Smooth muscle cell (in vitro differentiated cells): Measurements from ENCODE around the gene SMIM1. TPM values are rescaled to one million over a fixed set of nuclear protein-coding genes. Genes with fewer than 3 reads are reported as not detected.

ENCODE experiments used
- DNase-seq: peaks from one replicate; lab custom pipeline; 2025; ENCODE audit not compliant: unreplicated experiment; lab: John Stamatoyannopoulos, UW
- H2AFZ ChIP-seq: fragments of 200-600 bp; sonication (generic); 2 replicates; pipeline ENCODE4 v1.6.0; 2016; ENCODE audit warnings: antibody characterized with exemption, low read depth, mild to moderate bottlenecking
- H3F3A ChIP-seq: fragments of 200-600 bp; sonication (generic); 2 replicates; pipeline ENCODE4 v1.6.0; 2017; ENCODE audit warnings: antibody characterized with exemption, low read depth
- H3K27ac ChIP-seq: fragments of 200-600 bp; sonication (generic); 2 replicates; pipeline ENCODE4 v1.5.1; 2016; ENCODE audit warnings: low read depth, mild to moderate bottlenecking
- H3K27me3 ChIP-seq: fragments of 200-600 bp; sonication (generic); 2 replicates; pipeline ENCODE4 v1.6.1; 2016; ENCODE audit warnings: low read depth, mild to moderate bottlenecking
- H3K36me3 ChIP-seq: fragments of 200-600 bp; sonication (generic); 2 replicates; pipeline ENCODE4 v1.5.1; 2016; ENCODE audit warnings: low read depth
- H3K4me1 ChIP-seq: fragments of 200-600 bp; sonication (generic); 2 replicates; pipeline ENCODE4 v1.5.1; 2016; ENCODE audit warnings: low read depth
- H3K4me2 ChIP-seq: fragments of 200-600 bp; sonication (generic); 2 replicates; pipeline ENCODE4 v1.6.0; 2016; ENCODE audit warnings: mild to moderate bottlenecking
- H3K4me3 ChIP-seq: fragments of 200-600 bp; sonication (generic); 2 replicates; pipeline ENCODE4 v1.5.1; 2016; ENCODE audit warnings: mild to moderate bottlenecking
- H3K79me2 ChIP-seq: fragments of 200-600 bp; sonication (generic); 2 replicates; pipeline ENCODE4 v1.6.0; 2016; ENCODE audit warnings: low read depth, mild to moderate bottlenecking
- H3K9ac ChIP-seq: fragments of 200-600 bp; sonication (generic); 2 replicates; pipeline ENCODE4 v1.6.0; 2016; ENCODE audit warnings: low read depth
- H3K9me3 ChIP-seq: fragments of 200-600 bp; sonication (generic); replicated peaks from 2 replicates; pipeline ENCODE4 v1.5.1; 2016; ENCODE audit warnings: low read depth
- H4K20me1 ChIP-seq: fragments of 200-600 bp; sonication (generic); 2 replicates; pipeline ENCODE4 v1.6.0; 2016; ENCODE audit warnings: low read depth
- CTCF ChIP-seq: fragments of 200-600 bp; sonication (generic); IDR thresholded peaks from 2 replicates; pipeline ENCODE4 v1.5.1; 2017; ENCODE audit warnings: borderline replicate concordance, mild to moderate bottlenecking, antibody characterized with exemption; ENCODE audit not compliant: insufficient read depth, poor library complexity, severe bottlenecking
- WGBS: methylation state at CpG from one replicate; pipeline ENCODE4 v1.1.7; 2016; ENCODE audit warnings: low lambda C conversion rate; 5-methylcytosine and 5-hydroxymethylcytosine counted together
- polyA plus RNA-seq: library from polyadenylated mRNA; unstranded; fragments of >200 nt; fragmentation: Nextera tagmentation; extraction: Ambion mirVana; gene quantifications from 2 replicates; pipeline ENCODE4 v1.2.1, GENCODE V29; 2016
- total RNA-seq: library from RNA; depleted of rRNA; stranded (reverse); fragments of >200 nt; gene quantifications from 2 replicates; pipeline ENCODE4 v1.2.3, GENCODE V29; 2014

Gene SMIM1
- total and polyA plus RNA-seq, 2 experiments from 2014 or later = 1.3 to 14.9 TPM

- TF ChIP-seq CTCF = no peak
- no peak overlapping the region for H3K4me2 ChIP-seq
- H3K27me3 ChIP-seq = no peaks in the 10 kb centered on the region
- DNase-seq = no peak
- H3K9ac ChIP-seq = no peak overlapping the region
- 75% methylated on average over 10 of the region's 10 CpGs for WGBS
- no peaks in the 10 kb centered on the region for H3K36me3 ChIP-seq
- H3K4me3 ChIP-seq = no peak overlapping the region
- H2AFZ ChIP-seq = no peak overlapping the region
- no peaks in the 10 kb centered on the region for H3F3A ChIP-seq
- no peak overlapping the region for H3K27ac ChIP-seq
- H4K20me1 ChIP-seq = no peaks in the 10 kb centered on the region
- H3K9me3 ChIP-seq = no peaks in the 10 kb centered on the region
- no peaks in the 10 kb centered on the region for H3K4me1 ChIP-seq
- H3K79me2 ChIP-seq = no peaks in the 10 kb centered on the region
Measured at GRCh38 chr1:3819771-3820200, 47.2 kb downstream of the SMIM1 start.

GRCh38 chr1:3820316-3820715 is 47.8 kb downstream of the SMIM1 start:
- no peaks in the 10 kb centered on the region for H4K20me1 ChIP-seq
- H3K9me3 ChIP-seq = no peaks in the 10 kb centered on the region
- no peak overlapping the region for H3K9ac ChIP-seq
- no peak overlapping the region for H2AFZ ChIP-seq
- H3K4me2 ChIP-seq = no peak overlapping the region
- no peak for TF ChIP-seq CTCF
- no peak overlapping the region for H3K27ac ChIP-seq
- H3K27me3 ChIP-seq = no peaks in the 10 kb centered on the region
- DNase-seq = no peak
- WGBS = 89% methylated on average over 8 of the region's 8 CpGs
- H3K79me2 ChIP-seq = no peaks in the 10 kb centered on the region
- no peaks in the 10 kb centered on the region for H3K36me3 ChIP-seq
- H3K4me1 ChIP-seq = no peaks in the 10 kb centered on the region
- H3F3A ChIP-seq = no peaks in the 10 kb centered on the region
- H3K4me3 ChIP-seq = no peak overlapping the region

GRCh38 chr1:3821004-3821403 is 48.5 kb downstream of the SMIM1 start:
- no peaks in the 10 kb centered on the region for H3K9me3 ChIP-seq
- no peak overlapping the region for H3K4me2 ChIP-seq
- no peaks in the 10 kb centered on the region for H3K36me3 ChIP-seq
- DNase-seq = no peak
- H3K27ac ChIP-seq = no peak overlapping the region
- H3K4me3 ChIP-seq = no peak overlapping the region
- no peaks in the 10 kb centered on the region for H3K4me1 ChIP-seq
- TF ChIP-seq CTCF = no peak
- no peaks in the 10 kb centered on the region for H3K79me2 ChIP-seq
- no peaks in the 10 kb centered on the region for H4K20me1 ChIP-seq
- 94% methylated on average over 6 of the region's 6 CpGs for WGBS
- H3F3A ChIP-seq = no peaks in the 10 kb centered on the region
- H2AFZ ChIP-seq = no peak overlapping the region
- H3K27me3 ChIP-seq = no peaks in the 10 kb centered on the region
- H3K9ac ChIP-seq = no peak overlapping the region

- TF ChIP-seq CTCF = no peak
- H3K9ac ChIP-seq = no peak overlapping the region
- no peaks in the 10 kb centered on the region for H4K20me1 ChIP-seq
- no peaks in the 10 kb centered on the region for H3K27me3 ChIP-seq
- 88% methylated on average over 13 of the region's 13 CpGs for WGBS
- H3K4me2 ChIP-seq = no peak overlapping the region
- no peaks in the 10 kb centered on the region for H3K36me3 ChIP-seq
- no peaks in the 10 kb centered on the region for H3F3A ChIP-seq
- no peak overlapping the region for H3K27ac ChIP-seq
- no peaks in the 10 kb centered on the region for H3K9me3 ChIP-seq
- no peak overlapping the region for H3K4me3 ChIP-seq
- no peak for DNase-seq
- no peaks in the 10 kb centered on the region for H3K79me2 ChIP-seq
- no peak overlapping the region for H2AFZ ChIP-seq
- no peaks in the 10 kb centered on the region for H3K4me1 ChIP-seq
Measured at GRCh38 chr1:3821447-3821846, 48.9 kb downstream of the SMIM1 start.
